Mesodermal cell (in vitro differentiated cells): Measurements from ENCODE around the gene FTH1.

Experiments used
- H3K27ac ChIP-seq: 2 replicates; pipeline ENCODE4 v1.7.0; 2013; ENCODE audit warnings: mild to moderate bottlenecking, low read depth, low read length, moderate library complexity; ENCODE audit not compliant: severe bottlenecking
- H3K36me3 ChIP-seq: 2 replicates; pipeline ENCODE4 v1.7.1; 2013; ENCODE audit warnings: mild to moderate bottlenecking, low read length, moderate library complexity; ENCODE audit not compliant: control insufficient read depth, insufficient read depth
- H3K4me1 ChIP-seq: one replicate; pipeline ENCODE4 v1.7.1; 2013; ENCODE audit warnings: mild to moderate bottlenecking, low read length; ENCODE audit not compliant: insufficient read depth, control insufficient read depth, poor library complexity, severe bottlenecking
- H3K4me3 ChIP-seq: 2 replicates; pipeline ENCODE4 v1.7.0; 2013; ENCODE audit warnings: low read length, control low read depth, mild to moderate bottlenecking; ENCODE audit not compliant: insufficient read depth, poor library complexity, severe bottlenecking; ENCODE audit errors: extremely low read depth
- H3K9me3 ChIP-seq: 2 replicates; pipeline ENCODE4 v1.7.1; 2013; ENCODE audit warnings: mild to moderate bottlenecking, low read length, moderate library complexity; ENCODE audit not compliant: control insufficient read depth
- WGBS, 2 experiments: methylation state at CpG; one replicate each; pipeline ENCODE4 v1.1.5; 2013; ENCODE audit warnings: missing lambda C conversion rate in 2 of 2; ENCODE audit not compliant: insufficient coverage in 2 of 2; 5-methylcytosine and 5-hydroxymethylcytosine counted together

FTH1 gene

DNA sequence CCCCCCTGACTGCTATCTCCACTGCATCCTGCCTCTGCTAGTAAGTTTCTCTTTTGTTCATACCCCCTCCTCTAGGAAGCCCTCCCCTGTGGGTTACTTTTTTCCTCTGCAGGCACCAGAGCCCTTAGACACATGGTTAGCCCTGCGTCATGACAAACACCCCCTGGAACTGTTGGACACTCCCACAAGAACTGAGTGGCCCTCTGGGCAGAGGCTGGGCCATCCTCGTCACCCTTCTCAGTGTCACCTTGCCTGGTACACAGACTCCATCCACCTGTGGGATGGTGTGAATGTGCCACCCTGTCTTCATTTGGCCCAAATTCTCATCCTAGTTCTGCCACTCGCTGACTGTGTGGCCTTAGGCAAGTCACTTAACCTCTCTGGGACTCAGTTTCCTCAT lies 46.0 kb downstream of the FTH1 start:
- H3K9me3 ChIP-seq = no peaks in the 10 kb centered on the region
- H3K27ac ChIP-seq = no peak overlapping the region
- H3K36me3 ChIP-seq = no peaks in the 10 kb centered on the region
- 95% methylated on average over 3 of the region's 3 CpGs; no CpG with 5 or more reads in 1 of the 2 experiments for WGBS, 2 experiments
- no peak overlapping the region for H3K4me3 ChIP-seq
- peaks cover 16% of the 10 kb centered on the region for H3K4me1 ChIP-seq

GRCh38 chr11:61919705-61920631 lies 47.5 kb downstream of the FTH1 start:
- WGBS, 2 experiments = 82 to 91% methylated on average over 10 to 11 of the region's 13 CpGs
- no peak overlapping the region for H3K27ac ChIP-seq
- H3K4me1 ChIP-seq = peaks cover 16% of the 10 kb centered on the region
- no peak overlapping the region for H3K4me3 ChIP-seq
- H3K9me3 ChIP-seq = no peaks in the 10 kb centered on the region
- no peaks in the 10 kb centered on the region for H3K36me3 ChIP-seq

DNA sequence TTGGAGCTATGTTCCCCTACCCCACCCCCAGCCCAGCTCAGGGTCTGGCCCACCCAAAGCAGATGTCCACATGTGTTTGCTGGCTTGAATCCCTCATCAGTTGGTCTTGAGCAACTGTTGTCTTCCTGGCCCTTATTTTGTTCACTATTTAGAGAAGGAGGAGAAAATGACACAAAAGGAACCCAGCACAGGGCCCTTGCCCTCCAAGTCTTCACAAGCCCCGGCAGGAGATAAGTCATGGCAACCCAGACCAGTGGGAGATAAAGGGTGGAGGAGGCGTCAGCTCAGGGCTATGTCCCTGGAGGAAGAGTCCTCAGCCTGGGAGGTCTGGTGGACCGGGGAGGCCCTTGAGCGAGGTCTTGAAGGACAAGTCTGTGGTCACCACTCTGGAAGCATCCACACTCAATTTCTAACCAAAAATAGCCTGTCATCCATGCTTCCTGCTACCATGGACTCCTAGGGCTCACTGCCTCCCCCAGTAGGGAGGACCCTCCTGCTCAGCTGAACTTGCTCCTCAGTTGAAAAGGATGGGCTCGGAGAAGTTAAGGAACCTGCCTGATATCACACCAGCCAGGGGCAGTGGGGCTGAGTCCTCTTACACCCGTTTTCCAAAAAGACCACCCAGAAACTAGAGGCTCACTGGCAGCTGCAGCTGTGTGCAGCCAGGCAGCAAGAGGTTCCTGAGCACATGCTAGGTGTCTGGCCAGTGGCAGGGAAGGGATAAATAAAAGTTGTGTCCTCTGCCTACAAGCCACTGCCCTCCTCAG lies 48.3 kb downstream of the FTH1 start:
- Histone ChIP-seq H3K4me1 (peaks cover 16% of the 10 kb centered on the region), H3K4me3 (no peak overlapping the region), H3K9me3 (no peaks in the 10 kb centered on the region), H3K27ac (no peak overlapping the region), H3K36me3 (no peaks in the 10 kb centered on the region)
- 80 to 89% methylated on average over 3 of the region's 6 CpGs for WGBS, 2 experiments

- peaks cover 9% of the 10 kb centered on the region for H3K4me1 ChIP-seq
- no peak overlapping the region for H3K27ac ChIP-seq
- 91 to 92% methylated on average over 9 to 12 of the region's 14 CpGs for WGBS, 2 experiments
- H3K4me3 ChIP-seq = peak overlapping the region; percentile 40
- no peaks in the 10 kb centered on the region for H3K9me3 ChIP-seq
- no peaks in the 10 kb centered on the region for H3K36me3 ChIP-seq
These were observed 49.0 kb downstream of the FTH1 start for GRCh38 chr11:61918251-61918937.

GRCh38 chr11:61917334-61918109 lies 49.9 kb downstream of the FTH1 start, which contains the start of gene RAB3IL1:
Gene RAB3IL1 (minus strand): TSS chr11:61917566. CDS start chr11:61917367, 199 bp downstream.
- peaks cover under 1% of the 10 kb centered on the region for H3K4me1 ChIP-seq
- no peaks in the 10 kb centered on the region for H3K9me3 ChIP-seq
- 4 to 5% methylated on average over 58 to 64 of the region's 74 CpGs for WGBS, 2 experiments
- no peaks in the 10 kb centered on the region for H3K36me3 ChIP-seq
- H3K4me3 ChIP-seq = peak within 1 kb of the TSS; percentile 40
- H3K27ac ChIP-seq = no peak within 1 kb of the TSS

GRCh38 chr11:61916737-61917333 lies 50.6 kb downstream of the FTH1 start:
- no peaks in the 10 kb centered on the region for H3K9me3 ChIP-seq
- H3K36me3 ChIP-seq = no peaks in the 10 kb centered on the region
- no peaks in the 10 kb centered on the region for H3K4me1 ChIP-seq
- no peak overlapping the region for H3K27ac ChIP-seq
- 3 to 6% methylated on average over 19 to 25 of the region's 32 CpGs for WGBS, 2 experiments
- H3K4me3 ChIP-seq = peak overlapping the region; percentile 40

DNA sequence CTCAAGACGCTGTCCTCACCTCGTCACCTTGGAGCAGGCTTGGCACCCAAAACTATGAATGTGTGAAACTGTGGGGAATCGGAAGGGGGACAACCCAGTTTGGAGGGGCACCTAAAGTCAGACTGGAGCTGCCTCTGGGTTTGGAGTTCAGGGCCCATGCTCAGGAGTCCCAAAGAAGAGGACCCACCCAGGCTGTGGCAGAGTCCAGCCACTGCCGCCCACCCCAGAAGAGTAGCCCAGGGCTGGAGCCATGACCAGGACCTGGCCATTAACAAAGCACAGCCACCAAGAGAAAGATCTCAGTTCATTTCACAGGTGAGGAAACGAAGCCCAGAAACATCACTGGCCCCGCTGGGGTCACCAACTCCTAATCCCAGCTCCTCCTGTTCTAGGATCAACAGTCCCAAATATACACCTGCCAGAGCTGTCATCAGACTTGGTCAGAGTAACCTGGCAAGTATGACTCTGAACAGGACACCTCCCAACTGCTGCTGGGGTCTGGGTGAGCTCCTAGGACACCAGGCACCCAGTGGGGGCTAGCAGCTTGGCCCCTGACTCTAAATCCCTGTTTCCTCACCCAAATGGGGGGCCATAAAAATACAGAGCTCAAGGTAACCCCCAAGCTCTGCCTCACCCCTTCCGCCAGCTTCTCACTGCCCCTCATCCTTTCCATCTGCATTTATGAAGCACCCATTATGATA lies 52.8 kb downstream of the FTH1 start:
- H3K36me3 ChIP-seq = no peaks in the 10 kb centered on the region
- H3K9me3 ChIP-seq = no peaks in the 10 kb centered on the region
- no peak overlapping the region for H3K27ac ChIP-seq
- no peak overlapping the region for H3K4me3 ChIP-seq
- no peaks in the 10 kb centered on the region for H3K4me1 ChIP-seq
- WGBS, 2 experiments = 95 to 97% methylated on average over 4 to 5 of the region's 7 CpGs
